Activated naive CD8-positive, alpha-beta T cell treated with anti-CD3 and anti-CD28 coated beads, Interleukin-2, amount 50 U/mL, for 16 hours (primary cell): ENCODE results near the gene ATP2A2.
A peak's percentile ranks its signal among the peaks of the same experiment; 100 is the strongest.
"Not testable (repeated sequence)": the region's sequence is repeated elsewhere in the genome, so short reads cannot be mapped to it uniquely, and the experiment has no call there.

Experiments
- DNase-seq: peaks from one replicate; pipeline ENCODE4 v3.0.0-alpha.2; 2020; ENCODE audit warnings: low read depth, low spot score

The ATP2A2 gene

GRCh38 chr12:110280779-110281548 lies at the start of gene ATP2A2:
ATP2A2 (plus strand) TSS chr12:110281247; CDS start chr12:110281790, 543 bp downstream.
- DNase-seq: peak; percentile 74

DNA sequence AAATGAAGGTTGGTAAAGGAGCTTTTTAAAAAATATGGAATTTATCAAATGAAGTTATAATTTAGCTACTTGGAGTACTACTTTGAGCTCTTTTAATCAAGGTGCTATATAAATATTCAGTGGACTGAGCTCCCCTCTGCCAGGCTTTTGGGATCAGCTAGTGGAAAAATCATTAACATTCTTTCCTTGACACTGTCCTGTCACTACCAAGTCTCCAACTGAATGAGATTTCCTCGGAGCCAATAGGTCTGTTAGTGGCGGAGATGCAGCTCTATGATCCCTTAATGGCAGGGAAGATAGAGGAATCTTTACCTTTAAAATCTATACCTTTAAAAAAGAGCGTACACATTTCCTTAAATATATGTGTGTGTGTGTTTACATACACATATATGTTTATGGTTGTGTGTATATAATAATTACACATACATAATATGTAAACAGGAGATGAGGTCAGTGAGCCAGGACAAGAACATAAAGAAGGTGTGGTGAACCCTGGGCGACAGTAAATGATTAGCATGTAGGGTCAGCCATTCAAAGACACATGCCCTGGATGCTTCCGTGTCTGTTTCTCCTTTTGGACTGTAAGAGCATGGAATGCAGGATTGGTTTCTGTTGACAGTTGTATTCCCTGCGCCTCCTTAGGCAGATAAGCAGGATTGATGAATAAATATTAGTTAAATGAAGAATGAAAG lies 47.7 kb upstream of the ATP2A2 start:
- no peak for DNase-seq

DNA sequence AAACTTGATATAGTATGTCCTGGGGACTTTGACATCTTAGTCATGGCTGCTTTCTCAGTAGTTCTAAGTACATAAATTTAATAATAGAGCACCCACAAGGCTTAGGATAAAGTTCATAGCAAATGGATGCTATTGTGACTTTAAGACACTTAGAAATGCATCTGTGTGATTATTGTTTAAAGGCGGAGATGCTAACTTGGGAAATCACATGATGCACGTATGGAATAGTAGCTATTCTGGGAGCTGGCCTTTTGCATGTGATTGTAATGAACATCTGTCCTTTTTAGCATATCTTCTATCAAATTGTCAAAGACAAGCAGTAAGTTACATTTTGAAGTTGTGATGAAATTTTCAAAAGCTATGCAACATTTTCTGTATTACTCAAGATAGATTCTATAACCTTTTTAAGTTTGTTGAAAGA lies 46.7 kb upstream of the ATP2A2 start:
- DNase-seq: no peak

DNA sequence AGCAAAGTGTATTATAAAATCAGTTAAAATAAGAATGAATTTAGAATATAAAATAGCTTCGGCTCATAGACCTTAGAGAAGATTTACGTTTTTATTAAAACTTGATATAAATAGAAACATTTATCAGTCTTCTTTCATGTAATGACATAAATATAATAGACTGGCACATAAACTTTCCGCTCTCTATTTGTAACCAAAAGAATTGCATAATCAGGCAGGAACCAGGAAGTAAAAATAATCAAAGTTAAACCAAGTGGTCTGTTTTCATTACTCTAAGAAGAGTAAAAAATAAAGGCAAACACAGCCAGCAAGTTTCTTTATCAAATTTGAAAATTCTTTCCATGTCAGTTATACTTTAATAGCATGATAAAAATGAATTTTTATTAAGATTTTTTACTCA lies 46.3 kb upstream of the ATP2A2 start:
- no peak for DNase-seq

DNA sequence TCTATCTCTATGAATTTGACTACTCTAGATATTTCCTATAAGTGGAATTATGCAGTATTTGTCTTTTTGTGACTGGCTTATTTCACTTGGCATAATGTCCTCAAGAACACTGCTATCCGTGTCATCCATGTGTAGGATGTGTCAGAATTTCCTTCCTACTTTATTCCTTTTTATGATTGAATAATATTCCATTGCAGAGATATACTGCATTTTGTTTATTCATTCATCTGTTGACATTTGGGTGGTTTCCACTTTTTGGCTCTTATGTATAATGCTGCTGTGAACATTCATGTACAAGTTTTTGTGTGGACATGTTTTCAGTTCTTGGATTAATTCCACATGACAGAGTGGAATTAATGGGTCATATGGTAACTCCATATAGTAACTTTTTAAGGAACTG lies 45.7 kb upstream of the ATP2A2 start:
- no peak for DNase-seq

- no peak for DNase-seq
These were observed 37.8 kb upstream of the ATP2A2 start for GRCh38 chr12:110243227-110243626.

DNA sequence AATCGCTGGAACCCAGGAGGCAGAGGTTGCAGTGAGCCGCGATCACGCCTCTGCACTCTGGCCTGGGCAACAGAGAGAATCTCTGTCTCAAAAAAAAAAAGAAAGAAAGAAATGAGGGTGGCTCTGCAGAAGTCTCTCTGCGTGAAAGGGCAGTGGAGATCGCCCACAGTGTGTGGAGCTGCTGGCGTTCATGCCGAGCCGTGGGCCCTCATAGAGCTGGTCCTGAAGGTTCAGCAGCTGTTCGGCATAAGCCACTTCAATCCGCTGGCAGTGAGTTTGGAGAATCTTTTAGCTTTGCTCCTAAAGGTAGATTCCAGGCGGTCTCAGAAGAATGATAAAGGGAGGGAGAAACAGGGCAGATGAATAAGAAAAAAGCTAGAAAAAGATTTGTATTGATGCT lies 36.7 kb upstream of the ATP2A2 start:
- no peak for DNase-seq

- DNase-seq: no peak
These were observed 36.2 kb upstream of the ATP2A2 start for GRCh38 chr12:110244829-110245228.

- peak; percentile 5 for DNase-seq
These were observed 35.7 kb upstream of the ATP2A2 start for GRCh38 chr12:110245369-110245772.

- DNase-seq: no peak
These were observed 34.3 kb upstream of the ATP2A2 start for GRCh38 chr12:110246636-110247339.

DNA sequence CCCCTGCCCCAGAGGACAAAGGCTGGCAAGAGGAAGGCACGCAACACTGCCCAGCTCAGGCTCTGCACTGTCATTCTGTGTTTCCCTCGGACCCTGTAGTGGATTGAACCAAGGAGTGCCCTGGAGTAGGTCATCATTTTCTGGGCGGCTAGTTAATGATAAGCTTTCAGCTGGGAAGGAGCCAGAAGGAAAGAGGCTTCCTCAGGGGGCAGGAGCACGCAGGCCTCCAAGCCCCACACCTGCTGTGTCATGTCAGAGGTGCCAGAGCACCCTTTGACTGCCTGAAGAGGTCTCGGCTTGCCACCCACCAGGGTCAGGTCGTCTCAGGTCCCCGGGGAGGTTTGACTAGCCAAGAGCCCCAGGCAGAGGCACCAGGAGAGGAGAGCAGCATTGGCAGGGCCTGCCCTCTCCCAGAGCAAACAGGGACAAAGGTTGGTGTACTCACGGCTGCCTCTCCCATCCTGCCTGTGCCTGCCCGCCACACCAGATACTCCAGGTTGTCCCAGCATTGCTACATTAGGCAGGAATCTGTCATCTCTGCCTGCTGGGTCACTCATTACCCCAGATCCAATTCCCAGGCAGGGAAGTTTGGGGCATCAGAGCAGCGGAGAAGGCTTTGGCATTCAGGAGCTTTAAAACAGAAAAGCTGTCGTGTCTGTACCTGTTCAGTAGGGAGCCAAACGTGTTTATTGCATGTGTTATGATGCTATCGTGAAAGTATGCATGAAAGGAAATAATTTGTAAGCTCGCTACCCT lies 33.5 kb upstream of the ATP2A2 start:
- no peak for DNase-seq

DNA sequence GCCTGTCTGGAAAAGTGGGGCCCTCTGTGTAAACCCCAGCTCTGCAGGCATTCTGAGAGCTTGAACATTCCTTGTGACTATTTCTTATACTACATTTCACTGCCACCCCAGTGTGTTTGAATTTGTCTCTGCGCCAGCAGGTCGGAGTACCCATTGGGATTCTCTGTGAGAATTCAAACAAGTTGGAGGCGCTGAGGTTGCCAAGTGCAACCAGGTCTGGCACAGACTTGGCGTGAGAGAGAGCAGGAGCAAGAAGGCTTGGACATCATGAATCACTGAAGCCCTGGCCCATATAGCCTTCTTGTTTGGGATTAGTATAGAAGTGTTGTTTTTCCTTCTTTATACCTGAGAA lies 33.0 kb upstream of the ATP2A2 start:
- no peak for DNase-seq

- no peak for DNase-seq
These were observed 31.9 kb upstream of the ATP2A2 start for GRCh38 chr12:110249105-110249504.

DNA sequence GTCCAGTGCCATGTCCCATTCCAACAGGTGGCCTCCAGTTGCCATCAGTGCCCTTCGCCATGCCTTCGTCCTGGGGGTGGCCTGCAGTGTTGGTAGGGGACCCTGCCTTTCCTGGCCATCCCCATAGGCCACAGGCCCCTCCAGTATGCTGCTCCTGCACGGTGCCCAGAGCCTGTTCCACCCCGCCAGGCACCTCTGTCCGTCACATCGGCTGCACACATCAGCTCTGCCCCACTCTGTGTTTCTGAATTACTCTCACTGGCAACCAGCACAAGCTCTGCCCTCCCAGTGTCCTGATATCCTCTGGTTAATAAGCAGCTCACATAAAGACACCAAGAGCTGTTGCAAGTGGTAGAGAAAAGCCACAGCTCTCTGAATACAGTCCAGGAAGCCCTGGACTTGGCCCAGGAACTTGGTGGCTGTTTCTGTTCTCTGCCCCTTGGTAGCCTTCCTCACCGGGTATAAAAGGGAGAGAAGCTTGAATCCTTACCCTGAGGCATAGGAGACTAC lies 31.3 kb upstream of the ATP2A2 start:
- DNase-seq: no peak

- DNase-seq: no peak
These were observed 29.7 kb upstream of the ATP2A2 start for GRCh38 chr12:110251381-110251780.

DNA sequence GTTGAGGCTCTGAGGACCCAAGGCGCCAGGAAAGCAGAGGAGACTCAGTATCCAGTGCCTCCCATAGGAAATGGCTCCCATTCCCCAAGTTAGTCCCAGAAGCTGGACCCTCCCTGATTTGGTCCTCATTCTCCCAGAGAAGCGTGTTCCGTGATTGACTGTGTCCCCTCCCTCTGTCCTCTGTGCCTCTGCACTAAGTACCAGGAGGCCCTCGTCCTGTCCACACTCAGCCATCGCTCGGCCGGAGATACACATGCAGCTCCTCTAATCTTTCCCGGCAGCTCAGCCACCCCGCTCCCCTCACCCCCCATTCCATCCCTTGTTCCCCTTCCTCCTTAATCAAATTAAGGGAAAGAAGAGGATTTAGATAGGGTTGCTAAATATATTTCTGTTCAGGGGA lies 28.3 kb upstream of the ATP2A2 start:
- DNase-seq: no peak

GRCh38 chr12:110253176-110253575 lies 27.9 kb upstream of the ATP2A2 start:
- no peak for DNase-seq

DNA sequence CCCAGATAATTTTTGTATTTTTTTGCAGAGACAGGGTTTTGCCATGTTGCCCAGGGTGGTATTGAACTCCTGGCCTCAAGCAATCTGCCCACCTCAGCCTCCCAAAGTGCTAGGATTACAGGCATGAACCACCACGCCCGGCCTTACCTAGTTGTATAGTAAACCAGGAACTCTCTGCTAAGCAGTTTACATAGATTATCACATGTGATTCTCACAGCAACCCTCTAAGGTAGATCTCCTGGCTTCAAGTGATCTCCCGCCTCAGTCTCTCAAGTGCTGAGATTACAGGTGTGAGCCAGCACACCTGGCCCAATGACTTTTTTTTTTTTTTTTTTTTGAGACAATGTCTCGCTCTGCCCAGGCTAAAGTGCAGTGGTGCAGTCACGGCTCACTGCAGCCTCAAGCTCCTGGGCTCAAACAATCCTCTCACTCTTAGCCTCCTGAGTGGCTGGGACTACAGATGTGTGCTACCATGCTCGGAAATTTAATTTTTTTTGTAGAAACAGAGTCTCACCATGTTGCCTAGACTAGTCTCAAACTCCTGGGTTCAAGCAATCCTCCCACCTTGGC lies 26.0 kb upstream of the ATP2A2 start:
- DNase-seq: no peak

DNA sequence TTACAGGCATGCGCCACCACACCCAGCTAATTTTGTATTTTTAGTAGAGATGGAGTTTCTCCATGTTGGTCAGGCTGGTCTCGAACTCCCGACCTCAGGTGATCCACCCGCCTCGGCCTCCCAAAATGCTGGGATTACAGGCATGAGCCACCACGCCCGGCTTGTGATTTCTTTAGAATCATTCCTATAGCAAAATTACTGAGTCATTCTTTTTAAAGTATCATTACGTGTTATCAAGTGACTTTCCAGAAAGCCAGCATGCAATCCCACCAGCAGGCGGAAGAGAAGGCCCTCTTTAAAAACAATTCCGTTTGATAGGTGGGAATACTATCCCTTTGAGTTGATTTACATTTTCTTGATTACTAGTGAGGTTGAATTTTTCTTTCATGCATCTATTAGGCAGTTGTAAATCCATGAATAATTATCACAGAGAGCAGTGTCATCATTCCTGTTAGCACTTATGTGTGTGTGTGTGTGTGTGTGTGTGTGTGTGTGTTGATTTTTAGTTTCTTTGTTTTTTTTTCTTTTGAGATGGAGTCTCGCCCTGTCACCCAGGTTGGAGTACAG lies 25.1 kb upstream of the ATP2A2 start:
- not testable (repeated sequence) for DNase-seq

DNA sequence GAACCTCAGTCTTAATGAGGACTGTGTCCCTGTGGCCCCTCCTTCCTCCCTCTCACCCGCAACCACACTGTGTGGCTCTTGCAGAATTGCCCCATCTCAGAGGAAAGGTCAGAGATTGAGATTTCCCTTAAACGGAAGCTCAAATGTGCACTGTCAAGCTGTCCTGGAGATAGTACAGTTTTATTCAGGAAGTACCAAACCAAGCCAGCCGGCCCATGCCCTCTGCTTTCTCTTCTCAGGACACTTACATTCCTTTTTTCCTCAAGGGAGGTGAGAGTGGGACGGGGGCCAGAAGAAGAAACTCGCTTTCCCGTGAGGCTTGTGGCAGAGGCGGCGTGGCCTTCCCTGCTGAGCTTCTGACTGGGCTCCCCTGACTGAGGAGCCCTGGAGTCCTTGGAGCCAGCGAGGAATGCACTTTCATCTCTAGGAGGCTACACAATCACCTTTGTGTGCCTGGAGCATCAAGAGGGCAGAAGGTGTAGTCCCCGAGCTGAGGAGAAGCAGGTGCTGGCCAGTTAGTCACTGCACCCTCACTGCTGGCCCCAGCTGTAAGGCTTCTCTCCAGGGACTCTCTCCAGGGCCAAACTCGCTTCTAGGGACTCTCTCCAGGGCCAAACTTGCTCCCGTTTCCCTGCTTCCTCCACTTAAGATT lies 24.1 kb upstream of the ATP2A2 start:
- DNase-seq: no peak

- no peak for DNase-seq
These were observed 22.6 kb upstream of the ATP2A2 start for GRCh38 chr12:110258466-110258865.
